Measurements from ENCODE around the gene MEGF11.

MEGF11 gene

GRCh38 chr15:66042624-66043023 lies 210.9 kb downstream of the MEGF11 start:
- no peaks in the 10 kb centered on the region for H3K36me3 ChIP-seq (ENCODE audit: control insufficient read depth in 2 of 2, insufficient read depth in 1 of 2, low read length in 2 of 2)
- H3K27ac ChIP-seq (ENCODE audit: extremely low read depth, low read depth, low read length), result no peak overlapping the region
- no peaks in the 10 kb centered on the region for H3K4me1 ChIP-seq (ENCODE audit: control insufficient read depth, insufficient read depth, low read length)
- ChIA-PET POLR2A (no interaction called here), CTCF (interaction anchor here (0.6 kb wide), 1 partner anchor 273 kb away, joined by 4 read pairs; no protein-coding TSS in a partner anchor)
- H3K9me3 ChIP-seq (ENCODE audit: control insufficient read depth, insufficient read depth, low read depth, low read length), result no peaks in the 10 kb centered on the region
- TF ChIP-seq ZNF600 (tag by site-specific recombination; IDR thresholded peaks at IDR 0.05), result peak; percentile 49; the same call in 1 of the 2 replicates
- no peak for TF ChIP-seq ZNF639 (tag by site-specific recombination; IDR thresholded peaks at IDR 0.05)
- TF ChIP-seq INSM2 (tag by site-specific recombination; IDR thresholded peaks at IDR 0.05), result peak; percentile 78; the same call in 1 of the 2 replicates
- TF ChIP-seq ZNF335 (tag by site-specific recombination; conservative IDR thresholded peaks at IDR 0.05), result peak; percentile 95
- TF ChIP-seq ZNF629 (tag by site-specific recombination; IDR thresholded peaks at IDR 0.05), result peak; percentile 97
- TF ChIP-seq ATF2 (tag by site-specific recombination; IDR thresholded peaks at IDR 0.05; ENCODE audit: low read depth), result peak; percentile 96
- TF ChIP-seq ZNF561 (tag by site-specific recombination; IDR thresholded peaks at IDR 0.05; ENCODE audit: borderline replicate concordance), result no peak
- TF ChIP-seq PRDM10 (tag by site-specific recombination; IDR thresholded peaks at IDR 0.05), result peak; percentile 91
- peak; percentile 96 for TF ChIP-seq ZBTB21 (tag by site-specific recombination; IDR thresholded peaks at IDR 0.05)
- peak; percentile 26; the same call in 1 of the 2 replicates for TF ChIP-seq ZSCAN30 (tag by site-specific recombination; IDR thresholded peaks at IDR 0.05)
- peak; percentile 49 for TF ChIP-seq PATZ1 (tag by site-specific recombination; IDR thresholded peaks at IDR 0.05)
- no peak for TF ChIP-seq SP3 (tag by site-specific recombination; IDR thresholded peaks at IDR 0.05)
- H3K4me3 ChIP-seq (ENCODE audit: low read depth, low read length), result no peak overlapping the region

GRCh38 chr15:66041276-66041675 lies 212.3 kb downstream of the MEGF11 start:
- Histone ChIP-seq H3K9me3 (ENCODE audit: control insufficient read depth, insufficient read depth, low read depth, low read length) (no peaks in the 10 kb centered on the region), H3K4me3 (ENCODE audit: low read depth, low read length) (no peak overlapping the region), H3K4me1 (ENCODE audit: control insufficient read depth, insufficient read depth, low read length) (no peaks in the 10 kb centered on the region), H3K27ac (ENCODE audit: extremely low read depth, low read depth, low read length) (no peak overlapping the region), H3K36me3 (ENCODE audit: control insufficient read depth in 2 of 2, insufficient read depth in 1 of 2, low read length in 2 of 2) (no peaks in the 10 kb centered on the region)
- TF ChIP-seq OSR2 (tag by site-specific recombination; IDR thresholded peaks at IDR 0.05), result no peak
- TF ChIP-seq ZBTB21 (tag by site-specific recombination; IDR thresholded peaks at IDR 0.05), result no peak
- POLR2A ChIA-PET, result interaction anchor here (0.7 kb wide), 1 partner anchor 263 kb away, joined by 4 read pairs; no protein-coding TSS in a partner anchor
- CTCF ChIA-PET, result interaction anchor here (0.5 to 0.7 kb wide), 3 partner anchors 17 to 185 kb away, joined by 3 to 5 read pairs (median 3); no protein-coding TSS in a partner anchor
